Stimulated activated CD8-positive, alpha-beta memory T cell treated with anti-CD3 and anti-CD28 coated beads, Interleukin-2, amount 100 ng/mL, for 1 hour (primary cell): Measurements from ENCODE around the gene TMEM125.

ENCODE experiments used
- DNase-seq, 2 donors: peaks; one replicate each; pipeline ENCODE4 v3.0.0-alpha.2; 2020; ENCODE audit warnings: low read depth in 2 of 2

The TMEM125 gene

GRCh38 chr1:43247256-43247921 is 22.4 kb upstream of the TMEM125 start:
- no peak for DNase-seq

DNA sequence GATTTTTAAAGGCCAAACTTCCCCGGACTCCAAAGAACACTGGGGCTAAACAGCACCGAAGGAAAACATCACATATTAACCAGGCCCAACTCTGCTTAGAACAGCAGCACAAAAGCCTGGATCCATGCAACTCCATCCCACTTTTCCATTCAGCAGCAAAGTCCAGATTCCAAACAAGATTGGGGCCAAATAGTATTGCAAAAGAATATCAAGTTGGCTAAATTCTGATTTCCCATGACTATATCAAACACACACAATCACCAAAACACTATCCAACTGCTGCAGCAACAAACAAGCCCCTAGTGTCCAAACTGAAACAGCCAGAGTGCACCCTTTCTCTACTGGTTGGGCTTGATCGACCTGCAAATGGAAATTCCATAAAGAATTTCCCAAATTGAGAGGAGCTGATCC is 19.4 kb upstream of the TMEM125 start:
- no peak for DNase-seq

GRCh38 chr1:43251024-43251423 is 18.8 kb upstream of the TMEM125 start:
- DNase-seq: no peak

DNA sequence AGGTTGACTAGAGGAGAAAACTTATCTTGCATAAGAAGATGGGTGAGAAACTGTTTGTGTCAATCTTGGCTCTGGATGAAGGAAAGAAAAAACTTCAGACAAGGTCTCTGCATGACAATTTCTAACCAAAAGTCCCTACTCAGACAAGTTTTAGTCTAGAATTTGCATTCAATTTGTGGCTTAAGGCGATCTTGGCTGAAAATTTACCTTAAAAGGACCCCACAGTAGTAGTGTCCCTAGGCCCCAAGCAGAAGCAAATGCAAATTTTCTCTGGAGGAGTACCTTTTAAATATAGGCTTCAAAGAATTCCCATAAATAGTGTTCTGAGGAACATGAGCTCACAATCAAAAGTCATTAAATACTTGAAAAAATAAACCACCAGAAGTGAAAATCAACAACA is 17.6 kb upstream of the TMEM125 start:
- no peak for DNase-seq

- no peak for DNase-seq
Observed at GRCh38 chr1:43253173-43253572, 16.6 kb upstream of the TMEM125 start.

DNA sequence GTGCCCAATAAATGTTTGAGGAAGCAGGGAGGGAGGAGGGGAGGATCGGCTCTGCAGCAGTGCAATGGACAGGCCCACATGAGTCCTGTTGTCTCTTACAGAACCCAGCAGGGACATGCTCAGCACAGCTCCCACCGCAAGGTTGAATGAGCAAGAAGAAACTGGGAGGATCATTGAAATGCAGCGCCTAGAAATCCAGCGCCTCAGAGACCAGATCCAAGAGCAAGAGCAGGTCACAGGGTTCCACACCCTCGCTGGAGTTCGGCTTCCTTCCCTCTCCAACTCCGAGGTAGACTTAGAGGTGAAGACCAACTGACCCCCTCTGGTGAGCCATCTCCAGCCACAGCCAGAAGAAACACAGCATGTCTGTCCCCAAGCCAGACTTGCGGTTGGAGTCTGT is 15.9 kb upstream of the TMEM125 start:
- DNase-seq: no peak

GRCh38 chr1:43255438-43256210 is 14.2 kb upstream of the TMEM125 start:
- DNase-seq: no peak

GRCh38 chr1:43256675-43257570 is 12.9 kb upstream of the TMEM125 start:
- DNase-seq: no peak

- no peak for DNase-seq
Observed at GRCh38 chr1:43258370-43258769, 11.4 kb upstream of the TMEM125 start.

- no peak for DNase-seq
Observed at GRCh38 chr1:43265431-43265830, 4.4 kb upstream of the TMEM125 start.

DNA sequence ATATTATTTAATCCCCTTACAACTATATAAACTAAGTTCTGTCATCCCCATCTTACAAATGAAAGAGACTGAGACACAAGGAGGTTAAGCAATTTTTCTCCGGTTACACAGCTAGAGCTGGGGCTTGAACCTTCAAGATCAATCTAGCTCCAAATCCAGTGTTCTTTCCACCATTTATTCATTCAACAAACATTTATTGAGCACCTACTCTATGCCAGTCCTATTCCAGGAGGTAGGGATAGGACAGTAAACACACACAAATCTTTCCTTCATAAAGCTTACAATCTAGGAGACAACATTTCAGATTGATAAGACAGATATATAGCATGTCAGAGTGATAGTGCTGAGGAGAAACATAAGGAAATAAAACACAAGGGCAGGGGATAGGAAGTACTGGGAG is 2.9 kb upstream of the TMEM125 start:
- no peak for DNase-seq

- DNase-seq: no peak
Observed at GRCh38 chr1:43267291-43267805, 2.4 kb upstream of the TMEM125 start.

DNA sequence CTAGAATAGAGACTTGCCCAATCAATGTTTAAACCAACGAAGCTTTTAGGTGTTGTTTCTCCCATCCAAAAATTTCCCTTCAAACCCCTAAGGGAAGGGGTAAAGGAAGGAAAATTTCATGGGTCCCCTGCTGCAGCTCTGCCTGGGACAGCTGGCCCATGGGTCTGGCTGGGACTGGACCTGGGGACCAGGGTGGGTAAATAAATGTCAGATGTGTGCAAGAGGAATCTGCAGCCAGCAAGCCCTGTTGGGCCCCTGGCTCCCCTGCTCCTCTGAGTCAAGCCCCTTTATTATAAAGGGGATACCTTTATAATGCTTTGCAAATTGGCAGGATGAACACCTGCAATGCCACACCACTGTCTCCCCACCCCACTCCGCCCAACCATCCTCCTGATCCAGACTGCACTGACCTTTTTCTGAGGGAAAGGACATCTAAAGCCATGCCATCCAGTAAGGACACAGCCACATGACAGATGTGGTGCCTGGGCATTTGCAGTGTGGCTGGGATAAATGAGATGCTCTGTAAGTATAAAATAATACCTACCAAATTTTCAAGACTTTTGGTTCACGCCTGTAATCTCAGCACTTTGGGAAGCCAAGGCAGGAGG is 1.9 kb upstream of the TMEM125 start:
- no peak for DNase-seq

DNA sequence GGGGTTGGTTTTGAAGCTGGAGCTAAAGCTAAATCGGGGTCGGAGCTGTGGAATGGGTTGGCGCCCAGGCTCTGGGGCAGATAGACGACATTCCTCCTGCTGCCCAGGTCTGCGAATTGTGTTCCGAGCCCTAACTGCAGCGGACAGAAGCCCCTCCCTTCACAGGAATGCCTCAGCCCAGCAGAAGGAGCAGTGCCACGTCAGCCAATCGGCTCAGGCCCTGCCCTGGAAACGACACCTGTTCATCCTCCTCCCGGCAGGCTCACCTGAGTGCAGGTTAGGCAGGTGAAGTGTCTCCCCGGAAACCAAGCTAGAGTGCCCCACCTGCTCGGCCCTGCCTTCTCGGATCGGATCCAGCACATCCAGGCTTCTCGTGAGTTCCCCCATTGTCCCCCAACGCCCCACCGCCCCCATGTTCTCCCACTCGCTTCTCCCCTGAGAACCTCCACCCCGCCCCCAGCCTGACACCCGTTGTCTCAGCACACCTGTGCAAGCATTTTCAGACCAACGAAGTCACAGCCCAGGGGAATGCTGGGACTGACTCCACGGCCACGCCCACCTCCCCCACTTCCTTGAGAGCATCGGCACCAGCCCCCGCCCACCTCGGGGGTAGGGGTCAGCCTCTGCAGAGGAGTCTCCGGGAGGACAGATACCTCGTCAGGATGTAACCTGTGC is 775 bp downstream of the TMEM125 start:
- DNase-seq: no peak

GRCh38 chr1:43271186-43272118 is 1.7 kb downstream of the TMEM125 start:
- no peak for DNase-seq

DNA sequence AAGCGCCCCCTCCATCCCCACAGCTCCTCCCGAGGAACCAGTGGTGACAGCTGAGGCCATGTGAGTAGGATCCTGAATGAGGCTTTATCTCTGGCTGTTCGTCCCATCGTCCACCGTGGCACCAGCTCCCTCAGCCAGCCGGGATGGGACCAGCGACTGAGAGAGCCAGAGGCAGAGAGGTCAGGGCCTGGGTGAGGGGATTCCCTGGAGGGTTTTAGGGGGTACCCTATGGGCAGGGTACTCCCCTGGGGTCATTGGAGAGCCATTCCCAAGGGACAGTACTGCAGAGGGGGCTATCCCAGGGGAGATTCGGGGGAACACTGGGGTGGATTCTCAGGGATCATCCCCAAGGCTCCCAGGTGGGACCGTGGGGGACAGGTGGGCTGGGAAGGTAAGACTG is 2.4 kb downstream of the TMEM125 start:
- DNase-seq: no peak

GRCh38 chr1:43272576-43273571 is 3.1 kb downstream of the TMEM125 start:
- no peak for DNase-seq

GRCh38 chr1:43273708-43274107 is 3.9 kb downstream of the TMEM125 start:
- DNase-seq: no peak
